Measurements from ENCODE around the gene PLPPR2. TPM values are rescaled to one million over a fixed set of nuclear protein-coding genes. Genes with fewer than 3 reads are reported as not detected.

PLPPR2 gene
- total RNA-seq, 1 donor from 2014 or later: 61.4 TPM

GRCh38 chr19:11382898-11383705 lies 27.9 kb downstream of the PLPPR2 start:
- DNase-seq (ENCODE audit: low spot score in 2 of 2): peak in 1 of 2 donors; percentile 75
- Histone ChIP-seq H3K36me3 (no peaks in the 10 kb centered on the region), H3K4me3 (peak overlapping the region; percentile 46 to 57), H3K27ac (no peak overlapping the region), H3K27me3 (no peaks in the 10 kb centered on the region), H3K4me1 (peaks cover 14 to 36% of the 10 kb centered on the region in 2 donors), H3K9me3 (no peaks in the 10 kb centered on the region)
- intact Hi-C loops (cut with DNase I): loop anchor here (5.0 kb wide), 1 partner anchor 124 kb away; the partner anchor contains the start of gene ZNF653
- peak; percentile 44 to 51 (median 49) for TF ChIP-seq CTCF (IDR thresholded peaks at IDR 0.05)

GRCh38 chr19:11383706-11384048 lies 28.4 kb downstream of the PLPPR2 start:
- Histone ChIP-seq H3K9me3 (no peaks in the 10 kb centered on the region), H3K4me3 (peak overlapping the region; percentile 46 to 57), H3K4me1 (peaks cover 14 to 31% of the 10 kb centered on the region in 2 donors), H3K36me3 (no peaks in the 10 kb centered on the region), H3K27me3 (no peaks in the 10 kb centered on the region), H3K27ac (no peak overlapping the region)
- DNase-seq (ENCODE audit: low spot score in 2 of 2): no peak
- intact Hi-C loops (cut with DNase I): loop anchor here (5.0 kb wide), 1 partner anchor 124 kb away; the partner anchor contains the start of gene ZNF653
- no peak for TF ChIP-seq CTCF (IDR thresholded peaks at IDR 0.05)

- no peaks in the 10 kb centered on the region for H3K36me3 ChIP-seq
- intact Hi-C loops (cut with DNase I): loop anchor here (5.0 kb wide), 1 partner anchor 123 kb away; the partner anchor contains the start of gene ZNF653
Observed at GRCh38 chr19:11384778-11385129, 29.5 kb downstream of the PLPPR2 start.

GRCh38 chr19:11387162-11388034 lies 32.2 kb downstream of the PLPPR2 start:
- Histone ChIP-seq H3K27me3 (no peaks in the 10 kb centered on the region), H3K36me3 (no peaks in the 10 kb centered on the region), H3K27ac (no peak overlapping the region), H3K4me3 (no peak overlapping the region), H3K4me1 (peaks cover 5 to 13% of the 10 kb centered on the region in 2 donors), H3K9me3 (no peaks in the 10 kb centered on the region)
- intact Hi-C loops (cut with DNase I): no loop called here
- DNase-seq (ENCODE audit: low spot score in 2 of 2): no peak
- no peak for TF ChIP-seq CTCF (IDR thresholded peaks at IDR 0.05)

More at GRCh38 chr19:11384778-11385129, 29.5 kb downstream of the PLPPR2 start:
- Histone ChIP-seq H3K4me3 (no peak overlapping the region), H3K27me3 (no peaks in the 10 kb centered on the region), H3K27ac (no peak overlapping the region), H3K9me3 (no peaks in the 10 kb centered on the region), H3K4me1 (peaks cover 14 to 25% of the 10 kb centered on the region in 2 donors)
- DNase-seq (ENCODE audit: low spot score in 2 of 2): no peak
- TF ChIP-seq CTCF (IDR thresholded peaks at IDR 0.05): no peak

- Histone ChIP-seq H3K9me3 (no peaks in the 10 kb centered on the region), H3K27me3 (no peaks in the 10 kb centered on the region), H3K4me3 (no peak overlapping the region), H3K36me3 (no peaks in the 10 kb centered on the region), H3K4me1 (no peaks in the 10 kb centered on the region), H3K27ac (no peak overlapping the region)
- intact Hi-C loops (cut with DNase I): no loop called here
- no peak for DNase-seq (ENCODE audit: low spot score in 2 of 2)
- no peak for TF ChIP-seq CTCF (IDR thresholded peaks at IDR 0.05)
Observed at GRCh38 chr19:11390359-11390758, 35.1 kb downstream of the PLPPR2 start.

Data from ascending aorta (tissue), 2 donors.